ENCODE results near the gene EPX. TPM values are rescaled to one million over a fixed set of nuclear protein-coding genes. Genes with fewer than 3 reads are reported as not detected.

Gene EPX
- total and polyA plus RNA-seq, 3 experiments from 2014 or later = not detected

DNA sequence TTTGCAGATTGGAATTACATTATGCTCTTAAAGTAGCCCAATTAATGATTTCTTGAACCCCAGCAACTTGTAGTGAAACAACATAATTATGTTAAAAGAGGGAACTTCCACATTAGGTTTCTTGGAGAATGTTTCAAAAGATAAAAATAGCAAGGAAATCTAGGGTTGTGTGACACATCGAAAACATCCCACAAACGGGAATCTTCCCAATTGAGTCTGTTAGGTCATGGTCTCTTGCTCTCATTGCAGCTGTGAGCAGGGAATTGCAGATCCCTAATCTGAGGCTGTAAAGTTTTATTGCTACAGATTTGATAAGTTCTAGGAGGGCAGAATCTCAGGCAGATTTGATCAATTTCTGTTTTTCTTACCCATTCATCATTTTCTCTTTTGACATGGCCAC lies 39.1 kb downstream of the EPX start:
- Mint-ChIP-seq H3K36me3 (no peaks in the 10 kb centered on the region), H3K27me3 (peaks cover 17 to 53% of the 10 kb centered on the region in 2 donors), H3K9me3 (peaks cover 0 to 2% (median 0%) of the 10 kb centered on the region in 5 donors), H3K4me3 (no peak overlapping the region), H3K4me1 (no peaks in the 10 kb centered on the region), H3K27ac (no peak overlapping the region)
- Histone ChIP-seq H3K27me3 (ENCODE audit: insufficient read depth, low read length, poor library complexity, severe bottlenecking) (peaks cover 5% of the 10 kb centered on the region), H3K27ac (ENCODE audit: low read depth, low read length) (no peak overlapping the region), H3K4me3 (ENCODE audit: low read length) (no peak overlapping the region), H3K4me1 (ENCODE audit: insufficient read depth, low read length) (no peaks in the 10 kb centered on the region), H3K36me3 (ENCODE audit: insufficient read depth, low read length) (no peaks in the 10 kb centered on the region), H3K9me3 (ENCODE audit: low read length) (no peaks in the 10 kb centered on the region)
- POLR2A ChIA-PET = no interaction called here
- no peak for DNase-seq
- CTCF ChIA-PET = no interaction called here

DNA sequence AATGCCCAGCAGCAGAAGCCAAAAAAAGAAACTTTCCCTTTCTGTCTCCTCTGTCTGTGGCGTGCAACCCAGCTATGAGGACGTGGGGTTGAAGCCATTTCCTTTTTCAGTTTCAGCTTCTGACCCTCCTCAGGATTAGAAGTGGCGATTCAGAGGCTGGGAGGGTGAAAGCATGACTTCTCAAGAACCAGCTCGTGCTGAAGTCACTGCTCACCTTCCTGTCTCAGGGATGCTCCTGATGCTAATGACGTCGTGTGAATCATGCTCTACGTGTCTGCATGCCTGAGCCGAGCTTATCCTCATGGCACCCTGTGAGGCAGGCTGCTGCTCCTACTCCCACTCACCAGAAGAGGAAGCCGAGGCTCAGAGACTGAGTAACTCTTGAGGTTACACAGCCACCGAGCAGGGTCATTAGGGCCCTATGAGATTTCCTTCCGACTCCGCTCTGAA lies 40.2 kb downstream of the EPX start:
- no peak overlapping the region for H3K27ac Mint-ChIP-seq
- no peaks in the 10 kb centered on the region for H3K9me3 ChIP-seq (ENCODE audit: low read length)
- CTCF ChIA-PET = interaction anchor here (1.5 kb wide), 1 partner anchor 17 kb away, joined by 6 read pairs; no protein-coding TSS in a partner anchor

DNA sequence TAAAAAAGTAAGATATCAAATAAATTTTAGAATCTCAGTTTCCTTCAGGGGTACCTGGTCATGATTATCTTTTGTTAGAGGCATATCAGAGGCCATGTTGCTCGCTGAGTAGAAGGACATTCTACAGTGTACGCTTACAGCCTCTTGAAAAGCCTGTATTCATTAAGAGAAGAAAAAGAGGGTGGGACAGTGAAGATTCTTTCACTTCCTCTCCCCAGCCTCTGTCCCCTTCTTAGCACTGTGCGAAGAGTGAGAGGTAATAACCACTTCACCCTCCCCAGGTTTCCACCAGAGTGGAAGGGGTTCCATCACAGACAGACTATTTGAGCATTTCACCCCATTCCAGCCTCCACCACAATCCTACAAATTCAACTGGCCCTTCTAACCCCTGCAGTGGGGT lies 41.0 kb downstream of the EPX start:
- Histone ChIP-seq H3K27ac (ENCODE audit: low read depth, low read length) (no peak overlapping the region), H3K4me1 (ENCODE audit: insufficient read depth, low read length) (no peaks in the 10 kb centered on the region), H3K36me3 (ENCODE audit: insufficient read depth, low read length) (no peaks in the 10 kb centered on the region), H3K27me3 (ENCODE audit: insufficient read depth, low read length, poor library complexity, severe bottlenecking) (peaks cover 5% of the 10 kb centered on the region), H3K4me3 (ENCODE audit: low read length) (no peak overlapping the region), H3K9me3 (ENCODE audit: low read length) (no peaks in the 10 kb centered on the region)
- Mint-ChIP-seq H3K27ac (no peak overlapping the region), H3K36me3 (no peaks in the 10 kb centered on the region), H3K9me3 (peaks cover 0 to 2% (median 0%) of the 10 kb centered on the region in 5 donors), H3K4me1 (no peaks in the 10 kb centered on the region), H3K4me3 (no peak overlapping the region), H3K27me3 (peaks cover 13 to 52% of the 10 kb centered on the region in 2 donors)
- ChIA-PET CTCF (interaction anchor here (1.5 kb wide), 1 partner anchor 16 kb away, joined by 6 read pairs; no protein-coding TSS in a partner anchor), POLR2A (no interaction called here)
- no peak for DNase-seq

More for the DNA sequence above, 40.2 kb downstream of the EPX start:
- Mint-ChIP-seq H3K27me3 (peaks cover 14 to 51% of the 10 kb centered on the region in 2 donors), H3K9me3 (peaks cover 0 to 2% (median 0%) of the 10 kb centered on the region in 5 donors), H3K36me3 (no peaks in the 10 kb centered on the region), H3K4me3 (no peak overlapping the region), H3K4me1 (no peaks in the 10 kb centered on the region)
- H3K4me3 ChIP-seq (ENCODE audit: low read length) = no peak overlapping the region
- no peaks in the 10 kb centered on the region for H3K4me1 ChIP-seq (ENCODE audit: insufficient read depth, low read length)
- POLR2A ChIA-PET = no interaction called here
- no peaks in the 10 kb centered on the region for H3K36me3 ChIP-seq (ENCODE audit: insufficient read depth, low read length)
- peaks cover 5% of the 10 kb centered on the region for H3K27me3 ChIP-seq (ENCODE audit: insufficient read depth, low read length, poor library complexity, severe bottlenecking)
- H3K27ac ChIP-seq (ENCODE audit: low read depth, low read length) = no peak overlapping the region
- no peak for DNase-seq

DNA sequence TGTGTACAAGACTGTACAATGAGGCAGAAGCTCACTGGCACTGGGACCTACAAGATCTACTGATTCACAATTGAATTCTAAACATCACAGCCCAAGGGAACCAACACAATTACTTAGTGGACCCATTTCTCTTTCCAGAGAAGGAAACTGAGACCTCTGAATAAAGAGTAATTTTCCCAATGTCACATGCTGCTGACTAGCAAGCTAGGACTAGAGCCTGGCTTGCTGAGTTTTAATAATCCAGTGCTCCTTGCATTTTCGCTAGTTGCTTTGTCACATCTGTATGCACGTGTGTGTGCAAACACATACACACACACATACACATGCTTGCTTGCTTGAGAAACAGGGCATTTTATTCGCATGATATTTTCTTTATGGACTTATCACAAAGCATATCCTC lies 42.0 kb downstream of the EPX start:
- no peaks in the 10 kb centered on the region for H3K36me3 ChIP-seq (ENCODE audit: insufficient read depth, low read length)
- no peak overlapping the region for H3K27ac ChIP-seq (ENCODE audit: low read depth, low read length)
- no peak overlapping the region for H3K4me3 Mint-ChIP-seq
- H3K4me1 ChIP-seq (ENCODE audit: insufficient read depth, low read length) = no peaks in the 10 kb centered on the region
- no peaks in the 10 kb centered on the region for H3K9me3 ChIP-seq (ENCODE audit: low read length)
- H3K27ac Mint-ChIP-seq = no peak overlapping the region
- ChIA-PET CTCF (no interaction called here), POLR2A (no interaction called here)
- H3K27me3 Mint-ChIP-seq = peaks cover 19 to 53% of the 10 kb centered on the region in 2 donors
- H3K4me1 Mint-ChIP-seq = no peaks in the 10 kb centered on the region
- no peak overlapping the region for H3K4me3 ChIP-seq (ENCODE audit: low read length)
- no peak for DNase-seq
- H3K27me3 ChIP-seq (ENCODE audit: insufficient read depth, low read length, poor library complexity, severe bottlenecking) = peaks cover 5% of the 10 kb centered on the region
- H3K36me3 Mint-ChIP-seq = no peaks in the 10 kb centered on the region
- H3K9me3 Mint-ChIP-seq = peaks cover 0 to 2% (median 0%) of the 10 kb centered on the region in 5 donors

DNA sequence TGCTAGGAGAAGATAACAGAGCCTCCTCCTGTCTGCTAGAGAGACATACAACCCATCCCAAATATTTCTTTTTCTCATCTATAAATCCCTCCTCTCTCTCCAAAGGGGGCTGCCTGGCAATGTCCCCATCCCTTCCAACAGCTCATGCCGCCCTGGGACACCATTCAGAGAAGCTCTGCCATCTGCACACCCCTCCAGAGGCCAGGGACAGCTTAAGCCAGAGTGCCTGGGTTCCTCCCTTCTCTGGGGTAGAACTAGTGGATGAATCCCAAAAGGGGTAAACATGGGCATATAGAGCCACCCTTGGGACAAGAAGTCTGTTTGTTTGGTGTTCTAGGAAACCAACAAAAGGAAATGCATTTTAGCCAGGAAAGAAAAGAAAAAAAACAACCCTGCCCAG lies 43.3 kb downstream of the EPX start:
- Histone ChIP-seq H3K27me3 (ENCODE audit: insufficient read depth, low read length, poor library complexity, severe bottlenecking) (no peaks in the 10 kb centered on the region), H3K9me3 (ENCODE audit: low read length) (no peaks in the 10 kb centered on the region), H3K4me1 (ENCODE audit: insufficient read depth, low read length) (no peaks in the 10 kb centered on the region), H3K36me3 (ENCODE audit: insufficient read depth, low read length) (no peaks in the 10 kb centered on the region), H3K27ac (ENCODE audit: low read depth, low read length) (no peak overlapping the region), H3K4me3 (ENCODE audit: low read length) (no peak overlapping the region)
- H3K9me3 Mint-ChIP-seq = peaks cover 0 to 2% (median 0%) of the 10 kb centered on the region in 5 donors
- H3K4me1 Mint-ChIP-seq = no peaks in the 10 kb centered on the region
- H3K27me3 Mint-ChIP-seq = peaks cover 22 to 57% of the 10 kb centered on the region in 2 donors
- DNase-seq = no peak
- ChIA-PET POLR2A (no interaction called here), CTCF (interaction anchor here (0.7 to 1.5 kb wide), 2 partner anchors 14 to 963 kb away, joined by 3 to 5 read pairs; no protein-coding TSS in a partner anchor)
- no peak overlapping the region for H3K27ac Mint-ChIP-seq
- no peaks in the 10 kb centered on the region for H3K36me3 Mint-ChIP-seq
- H3K4me3 Mint-ChIP-seq = no peak overlapping the region

- H3K27ac Mint-ChIP-seq = no peak overlapping the region
- no peak overlapping the region for H3K27ac ChIP-seq (ENCODE audit: low read depth, low read length)
- peaks cover 24 to 58% of the 10 kb centered on the region in 2 donors for H3K27me3 Mint-ChIP-seq
- no peaks in the 10 kb centered on the region for H3K4me1 Mint-ChIP-seq
- ChIA-PET POLR2A (no interaction called here), CTCF (interaction anchor here (1.1 to 1.5 kb wide), 3 partner anchors 13 to 108 kb away, joined by 3 to 6 read pairs (median 5); no protein-coding TSS in a partner anchor)
- H3K9me3 ChIP-seq (ENCODE audit: low read length) = no peaks in the 10 kb centered on the region
- H3K4me1 ChIP-seq (ENCODE audit: insufficient read depth, low read length) = no peaks in the 10 kb centered on the region
- no peaks in the 10 kb centered on the region for H3K27me3 ChIP-seq (ENCODE audit: insufficient read depth, low read length, poor library complexity, severe bottlenecking)
- H3K36me3 Mint-ChIP-seq = no peaks in the 10 kb centered on the region
- no peaks in the 10 kb centered on the region for H3K36me3 ChIP-seq (ENCODE audit: insufficient read depth, low read length)
- peaks cover 0 to 2% (median 0%) of the 10 kb centered on the region in 5 donors for H3K9me3 Mint-ChIP-seq
- H3K4me3 Mint-ChIP-seq = no peak overlapping the region
- H3K4me3 ChIP-seq (ENCODE audit: low read length) = no peak overlapping the region
- no peak for DNase-seq
Observed at GRCh38 chr17:58236394-58236793, 43.9 kb downstream of the EPX start.

- no peaks in the 10 kb centered on the region for H3K9me3 ChIP-seq (ENCODE audit: low read length)
- Mint-ChIP-seq H3K36me3 (no peaks in the 10 kb centered on the region), H3K4me1 (no peaks in the 10 kb centered on the region), H3K27ac (no peak within 1 kb of the TSS), H3K9me3 (peaks cover 0 to 2% (median 0%) of the 10 kb centered on the region in 5 donors), H3K27me3 (peaks cover 31 to 68% of the 10 kb centered on the region in 2 donors), H3K4me3 (no peak within 1 kb of the TSS)
- no peak within 1 kb of the TSS for H3K27ac ChIP-seq (ENCODE audit: low read depth, low read length)
- H3K27me3 ChIP-seq (ENCODE audit: insufficient read depth, low read length, poor library complexity, severe bottlenecking) = peaks cover 6% of the 10 kb centered on the region
- CTCF ChIA-PET = interaction anchor here (0.9 to 1.7 kb wide), 3 partner anchors 12 to 346 kb away, joined by 3 to 7 read pairs (median 4); partner anchors contain the start of gene MKS1
- H3K4me1 ChIP-seq (ENCODE audit: insufficient read depth, low read length) = no peaks in the 10 kb centered on the region
- POLR2A ChIA-PET = no interaction called here
- no peaks in the 10 kb centered on the region for H3K36me3 ChIP-seq (ENCODE audit: insufficient read depth, low read length)
- no peak within 1 kb of the TSS for H3K4me3 ChIP-seq (ENCODE audit: low read length)
- DNase-seq = no peak
Observed at GRCh38 chr17:58238147-58238634, 45.7 kb downstream of the EPX start, which contains the start of gene LPO. Gene LPO, plus strand, starts transcription at chr17:58238584. Its CDS starts 4,396 bp downstream, at chr17:58242980.

DNA sequence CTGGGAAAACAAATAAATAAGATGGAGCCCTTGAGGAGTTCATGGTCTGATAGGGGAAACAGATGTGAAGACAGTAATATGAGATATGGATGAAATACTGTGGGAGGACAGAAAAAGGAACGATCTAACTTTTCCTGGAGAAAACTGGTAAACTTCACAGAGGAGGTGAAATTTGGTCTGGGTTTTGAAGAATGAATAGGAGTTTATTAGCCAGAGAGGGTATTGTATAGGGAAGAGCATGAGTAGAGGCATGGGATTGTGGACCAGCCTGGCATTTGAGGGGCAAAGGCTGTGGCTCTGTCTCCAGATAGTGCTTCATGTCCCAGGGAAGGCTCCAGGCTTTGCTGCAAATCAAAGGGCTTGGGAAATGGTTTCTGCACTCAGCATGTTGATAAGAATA lies 47.5 kb downstream of the EPX start:
- H3K4me3 Mint-ChIP-seq = no peak overlapping the region
- H3K36me3 Mint-ChIP-seq = no peaks in the 10 kb centered on the region
- H3K4me1 ChIP-seq (ENCODE audit: insufficient read depth, low read length) = no peaks in the 10 kb centered on the region
- POLR2A ChIA-PET = no interaction called here
- no peak overlapping the region for H3K27ac Mint-ChIP-seq
- no peak overlapping the region for H3K4me3 ChIP-seq (ENCODE audit: low read length)
- DNase-seq = no peak
- H3K27me3 ChIP-seq (ENCODE audit: insufficient read depth, low read length, poor library complexity, severe bottlenecking) = peaks cover 6% of the 10 kb centered on the region
- H3K36me3 ChIP-seq (ENCODE audit: insufficient read depth, low read length) = no peaks in the 10 kb centered on the region
- H3K27ac ChIP-seq (ENCODE audit: low read depth, low read length) = no peak overlapping the region
- CTCF ChIA-PET = no interaction called here
- peaks cover 34 to 73% of the 10 kb centered on the region in 2 donors for H3K27me3 Mint-ChIP-seq
- H3K9me3 ChIP-seq (ENCODE audit: low read length) = no peaks in the 10 kb centered on the region
- H3K4me1 Mint-ChIP-seq = no peaks in the 10 kb centered on the region
- peaks cover 0 to 1% (median 0%) of the 10 kb centered on the region in 5 donors for H3K9me3 Mint-ChIP-seq
